ENCODE data around the gene TMEM229B.

- no peak for TF ChIP-seq CTCF (IDR thresholded peaks at IDR 0.05; ENCODE audit: low read depth, low read length)
- TF ChIP-seq EZH2phosphoT487 (IDR thresholded peaks at IDR 0.05; ENCODE audit: low read depth): no peak
Observed at GRCh38 chr14:67435603-67436002, 52.9 kb downstream of the TMEM229B start.

All from OCI-LY3 (cell line).